Measurements from ENCODE around the gene MORN3. TPM values are rescaled to one million over a fixed set of nuclear protein-coding genes. Genes with fewer than 3 reads are reported as not detected.
"Not testable (repeated sequence)": the region's sequence is repeated elsewhere in the genome, so short reads cannot be mapped to it uniquely, and the experiment has no call there.

MORN3 gene
- total RNA-seq, 1 donor from 2014 or later = 1.5 TPM

GRCh38 chr12:121668750-121669520 is 519 bp downstream of the MORN3 start:
- peak; percentile 85 for TF ChIP-seq CTCF (IDR thresholded peaks at IDR 0.05; ENCODE audit: unreplicated experiment)
- peaks cover 5% of the 10 kb centered on the region for H3K4me1 Mint-ChIP-seq (ENCODE audit: low read depth)
- H3K4me3 Mint-ChIP-seq (ENCODE audit: low read depth) = no peak overlapping the region
- H3K9me3 Mint-ChIP-seq (ENCODE audit: low read depth) = no peaks in the 10 kb centered on the region
- DNase-seq (ENCODE audit: low spot score, unreplicated experiment) = peak; percentile 59
- H3K27me3 Mint-ChIP-seq = no peaks in the 10 kb centered on the region
- H3K36me3 Mint-ChIP-seq (ENCODE audit: insufficient read depth) = no peaks in the 10 kb centered on the region
- H3K27ac Mint-ChIP-seq = peak overlapping the region; percentile 41

DNA sequence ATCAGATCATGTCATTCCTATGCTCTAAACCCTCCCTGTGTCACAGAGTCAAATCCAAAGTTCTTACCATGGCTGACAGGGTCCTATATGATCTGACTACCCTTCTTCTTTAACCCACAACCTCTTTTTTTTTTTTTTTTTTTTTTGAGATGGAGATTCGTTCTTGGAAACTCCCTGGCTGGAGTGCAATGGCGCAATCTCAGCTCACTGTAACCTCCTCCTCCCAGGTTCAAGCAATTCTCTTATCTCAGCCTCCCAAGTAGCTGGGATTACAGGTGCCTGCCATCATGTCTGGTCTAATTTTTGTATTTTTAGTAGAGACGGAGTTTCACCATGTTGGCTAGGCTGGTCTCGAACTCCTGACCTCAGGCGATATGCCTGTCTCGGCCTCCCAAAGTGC is 2.6 kb downstream of the MORN3 start:
- DNase-seq (ENCODE audit: low spot score, unreplicated experiment); H3K27me3 Mint-ChIP-seq; H3K4me3 Mint-ChIP-seq (ENCODE audit: low read depth); H3K9me3 Mint-ChIP-seq (ENCODE audit: low read depth); H3K36me3 Mint-ChIP-seq (ENCODE audit: insufficient read depth); H3K27ac Mint-ChIP-seq; H3K4me1 Mint-ChIP-seq (ENCODE audit: low read depth): not testable (repeated sequence)

GRCh38 chr12:121663610-121663929 is 5.9 kb downstream of the MORN3 start:
- TF ChIP-seq CTCF (IDR thresholded peaks at IDR 0.05; ENCODE audit: unreplicated experiment) = no peak
- Mint-ChIP-seq H3K27me3 (no peaks in the 10 kb centered on the region), H3K27ac (no peak overlapping the region), H3K4me1 (ENCODE audit: low read depth) (peaks cover 7% of the 10 kb centered on the region), H3K4me3 (ENCODE audit: low read depth) (no peak overlapping the region), H3K36me3 (ENCODE audit: insufficient read depth) (no peaks in the 10 kb centered on the region), H3K9me3 (ENCODE audit: low read depth) (no peaks in the 10 kb centered on the region)
- DNase-seq (ENCODE audit: low spot score, unreplicated experiment) = no peak

DNA sequence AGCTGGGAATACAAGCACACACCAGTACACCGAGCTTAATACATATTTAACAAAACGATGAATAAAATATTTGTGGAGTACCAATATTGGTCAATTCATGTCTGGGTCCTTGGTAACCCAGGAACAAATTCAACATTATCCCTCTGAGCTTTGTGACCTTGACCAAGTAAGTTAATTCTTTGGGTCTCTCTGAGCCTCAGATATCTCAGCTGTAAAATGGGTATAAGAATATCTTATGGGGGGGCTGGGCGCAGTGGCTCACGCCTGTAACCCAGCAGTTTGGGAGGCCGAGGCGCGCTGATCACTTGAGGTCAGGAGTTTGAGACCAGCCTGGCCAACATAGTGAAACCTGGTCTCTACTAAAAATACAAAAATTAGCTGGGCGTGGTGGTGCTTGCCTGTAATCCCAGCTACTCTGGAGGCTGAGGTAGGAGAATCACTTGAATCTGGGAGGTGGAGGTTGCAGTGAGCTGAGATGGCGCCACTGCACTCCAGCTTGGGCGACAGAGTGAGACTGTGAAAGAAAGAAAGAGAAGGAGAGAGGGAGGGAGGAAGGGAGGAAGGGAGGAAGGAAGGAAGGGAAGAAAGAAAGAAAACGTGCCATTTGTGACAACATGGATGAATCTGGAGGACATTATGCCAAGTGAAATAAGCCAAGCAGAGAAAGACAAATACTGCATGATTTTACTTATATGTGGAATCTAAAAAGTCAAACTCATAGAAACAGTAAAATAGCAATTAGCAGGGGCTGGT is 7.9 kb downstream of the MORN3 start:
- H3K4me1 Mint-ChIP-seq (ENCODE audit: low read depth) = peaks cover 11% of the 10 kb centered on the region
- not testable (repeated sequence) for H3K36me3 Mint-ChIP-seq (ENCODE audit: insufficient read depth); H3K4me3 Mint-ChIP-seq (ENCODE audit: low read depth); DNase-seq (ENCODE audit: low spot score, unreplicated experiment); H3K9me3 Mint-ChIP-seq (ENCODE audit: low read depth); H3K27ac Mint-ChIP-seq; H3K27me3 Mint-ChIP-seq

DNA sequence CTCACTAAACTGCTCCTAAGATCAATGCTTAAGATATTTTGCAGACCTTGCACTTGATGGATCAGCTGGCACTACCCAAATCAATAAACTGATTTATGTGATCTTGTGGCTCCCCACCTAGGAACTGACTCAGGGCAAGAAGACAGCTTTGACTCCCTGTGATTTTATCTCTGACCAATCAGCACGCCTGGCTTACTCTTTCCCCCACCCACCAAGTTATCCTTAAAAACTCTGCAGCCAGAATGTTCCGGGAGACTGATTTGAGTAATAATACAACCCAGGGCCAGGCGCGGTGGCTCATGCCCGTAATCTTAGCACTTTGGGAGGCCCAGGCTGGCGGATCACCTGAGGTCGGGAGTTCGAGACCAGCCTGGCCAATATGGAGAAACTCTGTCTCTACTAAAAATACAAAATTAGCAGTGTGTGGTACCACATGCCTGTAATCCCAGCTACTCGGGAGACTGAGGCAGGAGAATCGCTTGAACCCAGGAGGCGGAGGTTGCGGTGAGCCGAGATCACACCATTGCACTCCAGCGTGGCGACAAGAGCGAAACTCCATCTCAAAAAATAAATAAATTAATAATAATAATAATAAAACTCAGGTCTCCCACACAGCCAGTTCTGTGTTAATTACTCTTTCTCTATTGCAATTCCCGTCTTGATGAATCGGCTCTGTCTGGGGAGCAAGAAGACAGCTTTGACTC is 12.0 kb downstream of the MORN3 start:
- Mint-ChIP-seq H3K27me3 (no peaks in the 10 kb centered on the region), H3K4me3 (ENCODE audit: low read depth) (no peak overlapping the region), H3K9me3 (ENCODE audit: low read depth) (no peaks in the 10 kb centered on the region), H3K27ac (no peak overlapping the region), H3K36me3 (ENCODE audit: insufficient read depth) (no peaks in the 10 kb centered on the region), H3K4me1 (ENCODE audit: low read depth) (peaks cover 11% of the 10 kb centered on the region)
- no peak for DNase-seq (ENCODE audit: low spot score, unreplicated experiment)
- TF ChIP-seq CTCF (IDR thresholded peaks at IDR 0.05; ENCODE audit: unreplicated experiment) = no peak

GRCh38 chr12:121656122-121656521 is 13.3 kb downstream of the MORN3 start:
- DNase-seq (ENCODE audit: low spot score, unreplicated experiment) = no peak
- H3K27ac Mint-ChIP-seq = no peak overlapping the region
- no peak overlapping the region for H3K4me3 Mint-ChIP-seq (ENCODE audit: low read depth)
- no peaks in the 10 kb centered on the region for H3K36me3 Mint-ChIP-seq (ENCODE audit: insufficient read depth)
- no peaks in the 10 kb centered on the region for H3K27me3 Mint-ChIP-seq
- TF ChIP-seq CTCF (IDR thresholded peaks at IDR 0.05; ENCODE audit: unreplicated experiment) = no peak
- H3K4me1 Mint-ChIP-seq (ENCODE audit: low read depth) = peaks cover 11% of the 10 kb centered on the region
- H3K9me3 Mint-ChIP-seq (ENCODE audit: low read depth) = no peaks in the 10 kb centered on the region

Data from progenitor cell of endocrine pancreas (in vitro differentiated cells).